OCI-LY3 (cell line): Measurements from ENCODE around the gene PTPRD.

Experiments
- H2AFZ ChIP-seq: fragments of 200-600, 300-600 bp; shearing (Covaris generic); 2 replicates; pipeline ENCODE4 v1.6.0; 2014; ENCODE audit warnings: antibody characterized with exemption, low read depth, low read length
- H3K27ac ChIP-seq: fragments of 200-600, 300-600 bp; sonication (generic); 2 replicates; pipeline ENCODE4 v1.5.1; 2014; ENCODE audit warnings: mild to moderate bottlenecking, low read length, moderate library complexity, mixed read lengths
- H3K27me3 ChIP-seq: fragments of 200-600, 300-600 bp; sonication (generic); 2 replicates; pipeline ENCODE4 v1.6.1; 2014; ENCODE audit warnings: low read depth, low read length, mixed read lengths
- H3K36me3 ChIP-seq: fragments of 200-600, 300-600 bp; sonication (generic); replicated peaks from 2 replicates; pipeline ENCODE3; 2014; ENCODE audit warnings: low read depth, low read length, mixed read lengths
- H3K4me1 ChIP-seq: fragments of 300-600, 200-600 bp; sonication (generic); 2 replicates; pipeline ENCODE4 v1.6.1; 2014; ENCODE audit warnings: low read length, mixed read lengths
- H3K4me2 ChIP-seq: fragments of 200-600, 300-600 bp; sonication (generic); 2 replicates; pipeline ENCODE4 v1.6.1; 2014; ENCODE audit warnings: low read length, mixed read lengths
- H3K4me3 ChIP-seq: fragments of 300-600, 200-600 bp; sonication (generic); 2 replicates; pipeline ENCODE4 v1.5.1; 2014; ENCODE audit warnings: antibody characterized with exemption, mild to moderate bottlenecking, low read length, moderate library complexity
- H3K79me2 ChIP-seq: fragments of 300-600, 200-600 bp; shearing (Covaris generic); 2 replicates; pipeline ENCODE4 v1.6.1; 2014; ENCODE audit warnings: mild to moderate bottlenecking, low read length, mixed read lengths
- H3K9ac ChIP-seq: fragments of 300-600, 200-600 bp; shearing (Covaris generic); 2 replicates; pipeline ENCODE4 v1.6.0; 2014; ENCODE audit warnings: mild to moderate bottlenecking, low read length, moderate library complexity
- H3K9me3 ChIP-seq: fragments of 200-600, 300-600 bp; shearing (Covaris generic); 2 replicates; pipeline ENCODE4 v1.6.1; 2014; ENCODE audit warnings: low read length, mixed read lengths; ENCODE audit not compliant: insufficient read depth
- H4K20me1 ChIP-seq: fragments of 200-600, 300-600 bp; sonication (generic); 2 replicates; pipeline ENCODE4 v1.6.1; 2016; ENCODE audit warnings: low read length, mixed read lengths; ENCODE audit not compliant: insufficient read depth
- CTCF ChIP-seq: fragments of 200-600, 300-600 bp; sonication (generic); IDR thresholded peaks from 2 replicates; pipeline ENCODE4 v1.5.1; 2014; ENCODE audit warnings: antibody characterized with exemption, low read length, low read depth
- EZH2phosphoT487 ChIP-seq: fragments of 200-600 bp; shearing (Covaris generic); IDR thresholded peaks from 2 replicates; pipeline ENCODE4 v1.6.1; 2018; ENCODE audit warnings: antibody characterized with exemption, mixed run types, low read depth

PTPRD gene

GRCh38 chr9:10135553-10135952 is 477.2 kb downstream of the PTPRD start:
- no peaks in the 10 kb centered on the region for H3K4me1 ChIP-seq
- H3K9me3 ChIP-seq: no peaks in the 10 kb centered on the region
- no peaks in the 10 kb centered on the region for H3K27me3 ChIP-seq

DNA sequence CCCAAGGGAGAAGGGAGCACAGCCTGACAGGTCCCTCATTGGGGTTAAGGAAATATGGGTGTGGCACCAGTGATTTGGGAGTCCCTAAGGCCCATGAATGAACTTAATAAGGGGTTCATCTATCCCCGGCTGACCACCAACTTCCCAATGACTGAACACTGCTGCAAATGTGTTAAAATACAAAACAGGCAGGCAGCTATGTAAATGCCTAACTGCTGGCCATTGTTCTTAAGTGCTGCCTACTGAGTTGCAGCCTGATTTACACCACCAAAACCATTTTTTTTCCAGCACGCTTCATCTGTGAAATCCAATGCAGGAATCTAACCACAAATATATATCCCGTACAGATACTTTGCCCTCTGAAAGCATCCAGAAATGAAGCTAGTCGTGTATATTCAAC is 478.5 kb downstream of the PTPRD start:
- H4K20me1 ChIP-seq: no peaks in the 10 kb centered on the region
- H3K27ac ChIP-seq: no peak overlapping the region
- H3K4me1 ChIP-seq: no peaks in the 10 kb centered on the region
- no peaks in the 10 kb centered on the region for H3K27me3 ChIP-seq
- no peak overlapping the region for H3K9ac ChIP-seq
- no peaks in the 10 kb centered on the region for H3K36me3 ChIP-seq
- no peak for TF ChIP-seq CTCF
- no peak for TF ChIP-seq EZH2phosphoT487
- H3K79me2 ChIP-seq: no peaks in the 10 kb centered on the region
- no peaks in the 10 kb centered on the region for H3K9me3 ChIP-seq
- no peak overlapping the region for H3K4me3 ChIP-seq
- no peak overlapping the region for H2AFZ ChIP-seq
- no peak overlapping the region for H3K4me2 ChIP-seq

More at GRCh38 chr9:10135553-10135952, 477.2 kb downstream of the PTPRD start:
- Histone ChIP-seq H3K9ac (no peak overlapping the region), H3K4me3 (no peak overlapping the region), H3K4me2 (no peak overlapping the region), H2AFZ (no peak overlapping the region), H3K27ac (no peak overlapping the region), H3K79me2 (no peaks in the 10 kb centered on the region), H4K20me1 (no peaks in the 10 kb centered on the region), H3K36me3 (no peaks in the 10 kb centered on the region)
- TF ChIP-seq EZH2phosphoT487 (no peak), CTCF (no peak)

DNA sequence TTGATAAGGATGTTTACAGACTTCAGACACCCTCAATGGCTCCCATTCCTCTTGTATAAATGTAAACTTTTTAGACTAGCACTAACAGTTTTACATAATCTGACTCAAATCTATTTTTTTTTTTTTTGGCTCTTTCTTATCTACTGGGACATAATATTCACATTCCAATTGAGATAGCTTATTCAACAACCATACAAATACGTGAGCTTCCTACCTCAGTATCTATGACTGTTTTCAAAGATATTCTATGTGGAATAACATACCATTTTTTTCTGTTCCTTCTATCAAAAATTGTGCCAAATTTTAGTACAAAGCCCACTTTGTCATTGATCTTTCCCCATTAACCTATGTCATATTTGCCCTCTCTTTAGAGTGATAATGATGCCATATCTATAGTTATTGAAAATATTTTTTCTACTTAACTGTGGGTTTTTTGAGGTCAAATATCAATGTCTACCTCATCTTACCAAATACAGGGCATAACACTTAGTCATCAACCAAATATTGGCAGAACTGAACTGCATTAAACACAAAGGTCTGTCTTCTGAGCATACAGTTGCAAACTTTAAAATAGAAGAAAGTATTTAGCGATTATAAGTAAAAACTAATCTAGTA is 482.6 kb downstream of the PTPRD start:
- Histone ChIP-seq H3K9me3 (no peaks in the 10 kb centered on the region), H3K9ac (no peak overlapping the region), H3K27ac (no peak overlapping the region), H3K4me3 (no peak overlapping the region), H3K79me2 (no peaks in the 10 kb centered on the region), H3K4me2 (no peak overlapping the region), H3K27me3 (no peaks in the 10 kb centered on the region), H3K36me3 (no peaks in the 10 kb centered on the region), H3K4me1 (no peaks in the 10 kb centered on the region), H2AFZ (no peak overlapping the region), H4K20me1 (no peaks in the 10 kb centered on the region)
- no peak for TF ChIP-seq EZH2phosphoT487
- TF ChIP-seq CTCF: no peak

GRCh38 chr9:10127867-10128266 is 484.9 kb downstream of the PTPRD start:
- Histone ChIP-seq H3K27ac (no peak overlapping the region), H2AFZ (no peak overlapping the region), H3K9me3 (no peaks in the 10 kb centered on the region), H3K27me3 (no peaks in the 10 kb centered on the region), H3K4me2 (no peak overlapping the region), H3K9ac (no peak overlapping the region), H3K79me2 (no peaks in the 10 kb centered on the region), H3K36me3 (no peaks in the 10 kb centered on the region), H4K20me1 (no peaks in the 10 kb centered on the region), H3K4me3 (no peak overlapping the region), H3K4me1 (no peaks in the 10 kb centered on the region)
- TF ChIP-seq CTCF (no peak), EZH2phosphoT487 (no peak)
